ENCODE measurements around the gene ME2.

Gene ME2

DNA sequence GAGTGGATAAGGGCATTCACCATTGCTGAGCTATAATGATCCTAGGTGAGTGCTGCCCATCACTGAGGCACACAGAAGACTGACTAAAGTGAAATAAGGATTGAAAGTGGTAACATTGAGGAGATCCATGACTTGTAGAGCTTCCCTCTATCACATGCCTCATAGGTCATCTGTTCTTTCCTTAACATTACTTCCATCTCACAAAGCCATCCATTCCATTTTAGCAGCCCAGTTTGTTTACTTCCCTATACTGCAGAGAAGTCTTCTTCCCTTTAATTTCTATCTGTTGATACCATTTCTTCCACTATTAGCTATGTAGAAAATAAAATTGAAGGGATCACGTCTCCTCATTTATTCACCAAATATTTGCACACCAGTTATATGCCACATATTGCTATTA is 32.1 kb downstream of the ME2 start:
- Histone ChIP-seq H3K4me3 (ENCODE audit: insufficient read depth, low read depth, low read length) (no peak overlapping the region), H3K27me3 (ENCODE audit: control insufficient read depth, insufficient read depth, low read length, poor library complexity, severe bottlenecking) (no peaks in the 10 kb centered on the region), H3K9me3 (ENCODE audit: control insufficient read depth, low read length) (peaks cover 1% of the 10 kb centered on the region), H3K27ac (ENCODE audit: insufficient read depth, low read depth, low read length, poor library complexity, severe bottlenecking) (no peak overlapping the region), H3K4me1 (ENCODE audit: control insufficient read depth, insufficient read depth, low read length) (no peaks in the 10 kb centered on the region), H3K36me3 (ENCODE audit: control insufficient read depth, insufficient read depth, low read length) (peaks cover 25% of the 10 kb centered on the region)
- WGBS, 2 experiments = no CpG with 5 or more reads among the region's 1 CpG

DNA sequence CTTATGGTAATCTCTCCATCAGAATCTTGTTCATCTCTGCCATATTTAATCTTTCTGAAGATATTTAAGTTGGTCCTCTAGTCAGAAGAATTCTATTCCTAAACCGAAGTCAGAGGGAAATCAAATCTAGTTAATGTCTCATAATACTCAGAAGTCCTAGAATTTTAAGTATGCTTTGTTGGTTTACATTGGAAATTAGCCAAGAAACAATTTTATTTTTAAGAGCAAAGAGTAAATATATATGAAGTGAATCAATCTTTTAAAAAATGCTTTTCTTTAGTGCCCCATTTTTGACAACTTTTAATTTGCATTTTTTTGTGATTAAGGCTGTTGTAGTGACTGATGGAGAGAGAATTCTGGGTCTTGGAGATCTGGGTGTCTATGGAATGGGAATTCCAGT is 38.1 kb downstream of the ME2 start:
- peaks cover 17% of the 10 kb centered on the region for H3K36me3 ChIP-seq (ENCODE audit: control insufficient read depth, insufficient read depth, low read length)
- 88% methylated on average over 1 of the region's 1 CpG; no CpG with 5 or more reads in 1 of the 2 experiments for WGBS, 2 experiments

DNA sequence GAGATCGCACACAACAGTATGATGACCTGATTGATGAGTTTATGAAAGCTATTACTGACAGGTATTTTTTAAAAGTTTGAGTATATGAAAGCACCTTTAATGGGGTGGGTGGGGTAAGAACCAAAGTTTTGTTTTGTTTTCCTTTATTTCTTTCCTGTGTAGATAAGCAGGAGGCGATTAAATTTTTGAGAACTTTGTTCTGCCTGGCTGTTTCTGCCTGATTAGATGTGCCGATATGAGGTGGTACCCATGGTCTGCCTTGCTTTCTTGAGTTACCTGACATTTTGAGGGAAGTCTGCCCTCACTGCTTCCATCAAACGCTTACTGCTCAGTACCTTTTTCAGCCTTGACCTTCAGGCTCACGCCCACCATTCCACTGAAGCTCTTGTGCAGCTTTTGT is 39.2 kb downstream of the ME2 start:
- no peaks in the 10 kb centered on the region for H3K9me3 ChIP-seq (ENCODE audit: control insufficient read depth, low read length)
- peaks cover 26% of the 10 kb centered on the region for H3K36me3 ChIP-seq (ENCODE audit: control insufficient read depth, insufficient read depth, low read length)
- H3K4me3 ChIP-seq (ENCODE audit: insufficient read depth, low read depth, low read length) = no peak overlapping the region
- H3K27ac ChIP-seq (ENCODE audit: insufficient read depth, low read depth, low read length, poor library complexity, severe bottlenecking) = no peak overlapping the region
- no peaks in the 10 kb centered on the region for H3K27me3 ChIP-seq (ENCODE audit: control insufficient read depth, insufficient read depth, low read length, poor library complexity, severe bottlenecking)
- H3K4me1 ChIP-seq (ENCODE audit: control insufficient read depth, insufficient read depth, low read length) = no peaks in the 10 kb centered on the region
- WGBS, 2 experiments = 96 to 97% methylated on average over 5 of the region's 5 CpGs

More for the DNA sequence above, 38.1 kb downstream of the ME2 start:
- H3K27ac ChIP-seq (ENCODE audit: insufficient read depth, low read depth, low read length, poor library complexity, severe bottlenecking) = no peak overlapping the region
- no peaks in the 10 kb centered on the region for H3K27me3 ChIP-seq (ENCODE audit: control insufficient read depth, insufficient read depth, low read length, poor library complexity, severe bottlenecking)
- H3K4me3 ChIP-seq (ENCODE audit: insufficient read depth, low read depth, low read length) = no peak overlapping the region
- H3K4me1 ChIP-seq (ENCODE audit: control insufficient read depth, insufficient read depth, low read length) = no peaks in the 10 kb centered on the region
- H3K9me3 ChIP-seq (ENCODE audit: control insufficient read depth, low read length) = no peaks in the 10 kb centered on the region

DNA sequence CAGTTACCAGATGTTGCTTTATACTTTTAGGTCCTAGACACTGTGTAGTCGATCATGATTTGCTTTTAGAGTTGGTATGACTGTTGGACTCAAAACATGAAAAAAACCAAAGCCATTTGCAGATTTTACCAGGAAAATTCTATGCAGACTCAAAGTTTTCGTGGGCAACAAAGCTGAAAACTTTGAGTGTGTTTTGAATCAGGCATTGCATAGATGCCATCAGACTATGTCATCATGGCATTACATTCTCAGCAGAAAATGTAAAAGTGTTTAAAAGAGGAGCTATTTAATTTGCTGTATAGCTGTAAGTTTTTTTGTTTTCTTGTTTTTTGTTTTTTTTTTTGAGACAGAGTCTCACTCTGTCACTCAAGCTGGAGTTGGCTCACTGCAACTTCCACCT is 45.5 kb downstream of the ME2 start:
- no peaks in the 10 kb centered on the region for H3K4me1 ChIP-seq (ENCODE audit: control insufficient read depth, insufficient read depth, low read length)
- H3K9me3 ChIP-seq (ENCODE audit: control insufficient read depth, low read length) = no peaks in the 10 kb centered on the region
- H3K4me3 ChIP-seq (ENCODE audit: insufficient read depth, low read depth, low read length) = no peak overlapping the region
- 94 to 95% methylated on average over 2 of the region's 2 CpGs for WGBS, 2 experiments
- H3K36me3 ChIP-seq (ENCODE audit: control insufficient read depth, insufficient read depth, low read length) = peaks cover 53% of the 10 kb centered on the region
- H3K27ac ChIP-seq (ENCODE audit: insufficient read depth, low read depth, low read length, poor library complexity, severe bottlenecking) = no peak overlapping the region
- no peaks in the 10 kb centered on the region for H3K27me3 ChIP-seq (ENCODE audit: control insufficient read depth, insufficient read depth, low read length, poor library complexity, severe bottlenecking)

DNA sequence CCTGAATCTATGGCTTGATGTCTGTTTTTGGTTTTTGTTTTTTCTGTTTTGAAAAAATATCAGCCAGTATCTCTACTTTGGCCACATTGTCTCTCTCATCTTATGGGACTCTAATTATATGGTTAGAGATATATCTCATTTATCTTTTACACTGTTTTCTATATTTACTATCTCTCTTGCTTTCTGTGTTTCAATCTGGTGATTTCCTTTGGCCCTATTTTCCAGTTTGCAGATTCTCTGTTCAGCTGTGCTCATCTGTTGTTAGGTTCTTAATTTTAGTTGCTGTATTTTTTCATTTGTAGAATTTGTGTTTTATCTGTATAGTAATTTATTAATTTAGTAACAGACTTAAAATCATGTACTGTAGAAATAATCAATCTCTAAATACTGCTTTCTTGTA is 47.6 kb downstream of the ME2 start:
- H3K36me3 ChIP-seq (ENCODE audit: control insufficient read depth, insufficient read depth, low read length) = peaks cover 48% of the 10 kb centered on the region
- no peaks in the 10 kb centered on the region for H3K27me3 ChIP-seq (ENCODE audit: control insufficient read depth, insufficient read depth, low read length, poor library complexity, severe bottlenecking)
- H3K4me1 ChIP-seq (ENCODE audit: control insufficient read depth, insufficient read depth, low read length) = no peaks in the 10 kb centered on the region
- no peak overlapping the region for H3K4me3 ChIP-seq (ENCODE audit: insufficient read depth, low read depth, low read length)
- H3K9me3 ChIP-seq (ENCODE audit: control insufficient read depth, low read length) = no peaks in the 10 kb centered on the region
- H3K27ac ChIP-seq (ENCODE audit: insufficient read depth, low read depth, low read length, poor library complexity, severe bottlenecking) = no peak overlapping the region

DNA sequence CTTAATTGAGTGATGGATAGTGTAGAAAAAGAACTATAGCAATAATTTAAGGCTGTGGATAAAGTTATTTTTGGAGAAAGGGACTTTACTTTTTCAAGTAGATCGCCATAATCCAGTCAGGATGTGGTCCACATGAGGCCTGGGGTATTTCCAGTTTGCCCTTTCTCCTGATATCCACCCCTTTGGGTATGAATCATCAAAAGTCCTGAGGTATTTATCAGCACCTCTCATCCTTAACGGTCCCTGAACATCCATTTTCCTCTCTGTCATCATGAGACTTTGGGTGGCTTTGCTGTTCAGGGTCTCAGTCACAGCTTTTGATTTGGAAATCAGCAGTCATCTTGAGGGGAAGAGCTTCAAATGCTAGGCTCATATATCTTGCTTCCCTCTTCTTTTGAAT is 49.6 kb downstream of the ME2 start:
- H3K9me3 ChIP-seq (ENCODE audit: control insufficient read depth, low read length) = no peaks in the 10 kb centered on the region
- WGBS, 2 experiments = 95 to 100% methylated on average over 2 of the region's 2 CpGs
- H3K27ac ChIP-seq (ENCODE audit: insufficient read depth, low read depth, low read length, poor library complexity, severe bottlenecking) = no peak overlapping the region
- no peak overlapping the region for H3K4me3 ChIP-seq (ENCODE audit: insufficient read depth, low read depth, low read length)
- no peaks in the 10 kb centered on the region for H3K4me1 ChIP-seq (ENCODE audit: control insufficient read depth, insufficient read depth, low read length)
- no peaks in the 10 kb centered on the region for H3K27me3 ChIP-seq (ENCODE audit: control insufficient read depth, insufficient read depth, low read length, poor library complexity, severe bottlenecking)
- peaks cover 35% of the 10 kb centered on the region for H3K36me3 ChIP-seq (ENCODE audit: control insufficient read depth, insufficient read depth, low read length)

DNA sequence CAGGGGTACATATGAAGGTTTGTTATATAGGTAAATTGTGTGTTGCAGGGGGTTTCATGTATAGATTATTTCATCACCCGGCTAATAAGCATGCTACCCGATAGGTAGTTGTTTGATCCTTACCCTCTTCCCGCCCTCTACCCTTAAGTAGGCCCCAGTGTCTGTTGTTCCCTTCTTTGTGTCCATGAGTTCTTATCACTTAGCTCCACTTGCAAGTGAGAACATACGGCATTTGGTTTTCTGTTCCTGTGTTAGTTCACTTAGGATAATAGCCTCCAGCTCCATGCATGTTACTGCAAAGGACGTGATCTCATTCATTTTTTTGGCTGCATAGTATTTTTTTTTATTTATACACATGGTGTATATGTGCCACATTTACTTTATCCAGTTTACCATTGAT is 54.8 kb downstream of the ME2 start:
- H3K9me3 ChIP-seq (ENCODE audit: control insufficient read depth, low read length) = no peaks in the 10 kb centered on the region
- WGBS, 2 experiments = 89 to 95% methylated on average over 4 to 5 of the region's 5 CpGs
- H3K4me1 ChIP-seq (ENCODE audit: control insufficient read depth, insufficient read depth, low read length) = no peaks in the 10 kb centered on the region
- no peak overlapping the region for H3K27ac ChIP-seq (ENCODE audit: insufficient read depth, low read depth, low read length, poor library complexity, severe bottlenecking)
- H3K36me3 ChIP-seq (ENCODE audit: control insufficient read depth, insufficient read depth, low read length) = no peaks in the 10 kb centered on the region
- H3K27me3 ChIP-seq (ENCODE audit: control insufficient read depth, insufficient read depth, low read length, poor library complexity, severe bottlenecking) = no peaks in the 10 kb centered on the region
- H3K4me3 ChIP-seq (ENCODE audit: insufficient read depth, low read depth, low read length) = no peak overlapping the region

DNA sequence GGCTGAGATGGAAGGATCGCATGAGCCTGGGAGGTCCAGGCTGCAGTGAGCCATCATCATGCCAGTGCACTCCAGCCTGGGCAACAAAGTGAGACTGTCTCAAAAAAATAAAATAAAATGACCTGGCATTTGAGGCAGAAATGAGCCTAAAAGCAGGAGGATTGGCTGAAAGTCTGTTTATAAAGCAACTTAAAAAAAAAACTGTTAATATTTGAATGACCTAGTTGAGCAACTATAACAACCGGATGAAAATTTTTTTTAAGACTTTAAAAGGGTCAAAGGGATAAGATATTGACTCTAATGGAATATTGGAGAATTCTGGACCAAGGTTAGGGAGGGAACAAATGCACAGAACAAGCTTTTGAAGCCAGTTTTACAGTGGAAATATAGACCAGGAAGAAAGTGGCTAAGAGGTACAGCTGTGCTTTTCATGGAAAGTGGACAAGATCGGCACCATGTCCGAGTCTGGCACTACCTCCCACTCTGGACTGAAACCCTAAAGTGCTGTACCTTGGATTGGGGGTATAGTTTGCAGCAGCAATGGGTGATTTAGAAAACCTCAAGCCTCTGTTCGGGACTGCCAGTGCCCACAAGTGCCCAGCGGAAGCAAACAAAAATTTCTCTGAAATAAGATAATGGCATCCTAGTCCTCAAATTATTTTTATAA is 55.8 kb downstream of the ME2 start:
- no peaks in the 10 kb centered on the region for H3K9me3 ChIP-seq (ENCODE audit: control insufficient read depth, low read length)
- H3K4me1 ChIP-seq (ENCODE audit: control insufficient read depth, insufficient read depth, low read length) = no peaks in the 10 kb centered on the region
- H3K4me3 ChIP-seq (ENCODE audit: insufficient read depth, low read depth, low read length) = no peak overlapping the region
- WGBS, 2 experiments = 87 to 96% methylated on average over 6 of the region's 6 CpGs
- H3K36me3 ChIP-seq (ENCODE audit: control insufficient read depth, insufficient read depth, low read length) = no peaks in the 10 kb centered on the region
- no peaks in the 10 kb centered on the region for H3K27me3 ChIP-seq (ENCODE audit: control insufficient read depth, insufficient read depth, low read length, poor library complexity, severe bottlenecking)
- no peak overlapping the region for H3K27ac ChIP-seq (ENCODE audit: insufficient read depth, low read depth, low read length, poor library complexity, severe bottlenecking)

DNA sequence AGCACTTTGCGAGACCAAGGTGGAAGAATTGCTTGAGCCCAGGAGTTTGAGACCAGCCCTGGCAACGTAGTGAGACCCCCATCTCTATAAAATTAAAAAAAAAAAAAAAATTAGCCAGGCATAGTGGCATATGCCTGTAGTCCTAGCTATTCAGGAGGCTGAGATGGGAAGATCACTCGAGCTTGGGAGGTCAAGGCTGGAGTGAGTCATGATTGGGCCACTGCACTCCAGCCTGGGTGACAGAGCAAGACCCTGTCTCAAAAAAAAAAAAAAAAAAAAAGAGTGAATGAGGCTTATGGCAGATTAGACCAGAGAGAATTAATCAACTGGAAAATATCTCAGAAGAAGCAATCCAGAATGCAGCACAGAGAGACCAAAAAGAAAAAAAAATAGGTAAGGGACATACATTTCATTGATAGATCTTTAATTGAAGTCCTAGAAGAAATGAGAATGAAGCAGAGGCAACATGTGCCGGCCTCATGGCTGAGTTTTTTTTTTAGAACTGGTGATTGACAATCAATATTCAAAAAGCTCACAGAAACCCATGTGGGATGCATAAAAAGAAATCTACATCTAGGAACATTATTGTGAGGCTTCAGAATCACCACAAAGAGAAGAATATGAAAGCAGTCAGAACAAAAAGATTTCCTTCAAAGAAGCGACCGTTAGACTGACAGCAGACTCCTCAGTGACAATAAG is 56.7 kb downstream of the ME2 start:
- Histone ChIP-seq H3K27ac (ENCODE audit: insufficient read depth, low read depth, low read length, poor library complexity, severe bottlenecking) (no peak overlapping the region), H3K27me3 (ENCODE audit: control insufficient read depth, insufficient read depth, low read length, poor library complexity, severe bottlenecking) (no peaks in the 10 kb centered on the region), H3K4me1 (ENCODE audit: control insufficient read depth, insufficient read depth, low read length) (no peaks in the 10 kb centered on the region), H3K9me3 (ENCODE audit: control insufficient read depth, low read length) (no peaks in the 10 kb centered on the region), H3K36me3 (ENCODE audit: control insufficient read depth, insufficient read depth, low read length) (no peaks in the 10 kb centered on the region), H3K4me3 (ENCODE audit: insufficient read depth, low read depth, low read length) (no peak overlapping the region)
- WGBS, 2 experiments = 87 to 92% methylated on average over 6 of the region's 6 CpGs

DNA sequence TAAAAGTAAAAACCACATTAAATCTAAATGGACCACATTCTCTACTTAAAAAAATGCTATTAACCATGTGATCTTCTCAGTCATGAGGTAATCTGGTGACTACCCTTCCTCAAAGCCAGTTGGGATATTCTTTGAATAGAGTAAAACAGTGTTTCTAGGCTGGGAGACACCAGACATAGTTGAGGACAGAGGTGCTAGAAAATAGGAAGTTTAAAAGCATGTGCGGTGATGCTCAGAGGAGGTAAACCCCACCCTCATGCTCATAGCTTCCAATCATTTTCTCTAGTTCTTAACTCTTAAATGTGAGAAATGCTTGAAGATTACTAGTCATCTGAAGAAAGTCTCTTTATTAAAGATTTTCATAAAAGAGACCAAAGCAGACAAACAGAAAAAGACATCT is 58.3 kb downstream of the ME2 start:
- Histone ChIP-seq H3K27ac (ENCODE audit: insufficient read depth, low read depth, low read length, poor library complexity, severe bottlenecking) (no peak overlapping the region), H3K27me3 (ENCODE audit: control insufficient read depth, insufficient read depth, low read length, poor library complexity, severe bottlenecking) (no peaks in the 10 kb centered on the region), H3K4me1 (ENCODE audit: control insufficient read depth, insufficient read depth, low read length) (no peaks in the 10 kb centered on the region), H3K36me3 (ENCODE audit: control insufficient read depth, insufficient read depth, low read length) (no peaks in the 10 kb centered on the region), H3K4me3 (ENCODE audit: insufficient read depth, low read depth, low read length) (no peak overlapping the region), H3K9me3 (ENCODE audit: control insufficient read depth, low read length) (no peaks in the 10 kb centered on the region)
- WGBS, 2 experiments = 100% methylated on average over 1 of the region's 1 CpG; no CpG with 5 or more reads in 1 of the 2 experiments

Data from ectodermal cell (in vitro differentiated cells).